HG03571 (cell line): ENCODE measurements around the gene DNASE2B.
"Not testable (repeated sequence)": the region's sequence is repeated elsewhere in the genome, so short reads cannot be mapped to it uniquely, and the experiment has no call there.

Experiments
- ATAC-seq: cut with Tn5 transposase; IDR thresholded peaks from one replicate; pipeline ENCODE4 v1.9.1; 2021; ENCODE audit not compliant: unreplicated experiment

The DNASE2B gene

GRCh38 chr1:84412316-84412942 lies 14.1 kb downstream of the DNASE2B start:
- ATAC-seq, result no peak

GRCh38 chr1:84415396-84415795 lies 17.1 kb downstream of the DNASE2B start:
- ATAC-seq, result no peak

DNA sequence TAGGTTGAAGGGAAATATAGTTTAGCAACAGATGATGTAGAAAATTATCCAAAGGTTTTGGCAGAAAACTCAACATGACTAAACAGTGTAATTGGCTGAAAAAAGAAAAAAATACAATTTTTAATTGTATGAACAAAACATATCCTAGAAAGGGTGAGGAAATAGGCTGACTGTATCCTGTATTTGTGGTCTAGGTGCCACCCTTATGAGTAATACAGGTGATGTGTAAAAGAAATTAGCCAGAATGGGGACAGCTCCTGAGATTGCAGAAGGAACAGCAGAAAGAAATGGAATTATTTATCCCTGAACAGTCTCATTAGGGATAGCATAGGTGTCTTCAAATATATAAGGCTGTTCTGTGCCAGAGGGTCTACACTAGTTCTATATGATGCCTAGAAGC lies 24.6 kb downstream of the DNASE2B start:
- ATAC-seq, result no peak

GRCh38 chr1:84424513-84425149 lies 26.3 kb downstream of the DNASE2B start:
- ATAC-seq, result no peak

DNA sequence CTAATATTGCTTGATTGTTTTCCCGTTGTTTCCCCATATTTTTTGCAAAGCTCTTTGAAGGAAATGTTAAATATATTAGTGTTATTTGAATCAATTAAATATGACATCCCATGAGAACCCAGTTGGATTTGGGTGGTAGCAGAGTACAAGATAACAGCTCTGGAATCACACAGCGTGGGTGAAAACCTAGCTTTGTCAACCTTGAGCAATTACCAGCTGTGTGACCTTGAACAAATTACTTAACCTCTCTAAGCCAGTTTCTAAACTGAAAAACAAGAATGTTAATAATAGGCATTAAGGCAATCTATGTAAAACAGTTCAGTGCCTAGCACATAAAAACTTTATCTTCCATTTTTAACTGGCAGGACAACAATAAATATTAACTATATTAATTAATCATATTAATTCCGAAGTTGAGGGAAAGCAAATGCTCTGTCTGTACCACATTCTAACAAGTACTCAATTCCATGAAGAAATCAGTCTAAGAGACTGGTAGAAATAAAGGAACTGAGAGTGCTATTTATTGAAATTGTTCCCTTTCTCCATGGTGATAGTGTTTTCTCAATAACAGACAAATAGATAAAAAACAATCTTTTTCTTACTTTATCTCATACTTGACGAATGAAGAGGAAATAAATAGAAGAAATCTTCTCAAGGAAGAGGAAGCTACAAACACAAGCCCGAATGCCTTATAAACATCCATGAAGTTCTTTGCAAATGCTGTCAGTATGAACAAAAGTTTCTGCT lies 27.0 kb downstream of the DNASE2B start:
- no peak for ATAC-seq

- no peak for ATAC-seq
Observed at GRCh38 chr1:84426376-84426775, 28.1 kb downstream of the DNASE2B start.

GRCh38 chr1:84427250-84428188 lies 29.2 kb downstream of the DNASE2B start:
- no peak for ATAC-seq

DNA sequence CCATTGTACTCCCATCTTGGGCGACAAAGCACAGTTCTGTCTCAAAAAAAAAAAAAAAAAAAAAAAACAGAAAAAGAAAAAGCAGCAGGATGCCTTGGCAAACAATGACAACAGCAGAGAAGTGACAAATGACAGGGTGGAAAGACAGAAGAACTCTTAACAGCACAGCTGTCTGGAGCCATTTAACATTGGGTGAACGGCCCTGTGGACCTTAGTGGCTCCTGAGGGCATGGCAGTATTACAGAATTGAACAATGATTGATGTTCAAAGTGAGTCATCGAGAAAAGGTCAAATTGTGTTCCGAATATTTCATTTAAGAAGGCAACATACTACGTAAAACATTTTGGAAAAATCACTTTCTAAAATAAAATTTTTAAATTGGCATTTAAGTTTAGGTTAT lies 30.0 kb downstream of the DNASE2B start:
- no peak for ATAC-seq

GRCh38 chr1:84429231-84429630 lies 30.9 kb downstream of the DNASE2B start:
- ATAC-seq, result no peak

DNA sequence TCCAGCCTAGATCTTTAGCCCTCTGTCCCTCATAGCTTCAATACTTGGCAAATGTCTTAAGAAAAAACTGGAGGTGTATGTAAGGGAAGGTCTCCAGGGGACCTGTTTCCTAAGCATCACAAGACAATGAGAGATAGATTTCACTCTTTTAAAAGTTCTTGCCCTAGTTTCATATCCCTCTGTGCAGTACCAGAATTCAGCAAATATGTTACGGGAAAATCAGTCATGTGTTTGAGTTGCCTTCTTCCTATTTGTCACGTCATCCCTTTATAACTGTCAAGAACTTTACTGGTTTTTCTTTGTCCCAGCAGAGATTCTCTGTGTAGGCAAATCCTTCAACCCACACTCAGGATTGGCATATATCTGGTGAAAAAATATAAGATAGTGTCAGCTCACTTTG lies 32.3 kb downstream of the DNASE2B start:
- no peak for ATAC-seq

GRCh38 chr1:84433258-84434080 lies 35.2 kb downstream of the DNASE2B start:
- no peak for ATAC-seq

GRCh38 chr1:84434081-84434769 lies 35.9 kb downstream of the DNASE2B start:
- ATAC-seq, result no peak

GRCh38 chr1:84434801-84435549 lies 36.7 kb downstream of the DNASE2B start:
- peak; percentile 43 for ATAC-seq

DNA sequence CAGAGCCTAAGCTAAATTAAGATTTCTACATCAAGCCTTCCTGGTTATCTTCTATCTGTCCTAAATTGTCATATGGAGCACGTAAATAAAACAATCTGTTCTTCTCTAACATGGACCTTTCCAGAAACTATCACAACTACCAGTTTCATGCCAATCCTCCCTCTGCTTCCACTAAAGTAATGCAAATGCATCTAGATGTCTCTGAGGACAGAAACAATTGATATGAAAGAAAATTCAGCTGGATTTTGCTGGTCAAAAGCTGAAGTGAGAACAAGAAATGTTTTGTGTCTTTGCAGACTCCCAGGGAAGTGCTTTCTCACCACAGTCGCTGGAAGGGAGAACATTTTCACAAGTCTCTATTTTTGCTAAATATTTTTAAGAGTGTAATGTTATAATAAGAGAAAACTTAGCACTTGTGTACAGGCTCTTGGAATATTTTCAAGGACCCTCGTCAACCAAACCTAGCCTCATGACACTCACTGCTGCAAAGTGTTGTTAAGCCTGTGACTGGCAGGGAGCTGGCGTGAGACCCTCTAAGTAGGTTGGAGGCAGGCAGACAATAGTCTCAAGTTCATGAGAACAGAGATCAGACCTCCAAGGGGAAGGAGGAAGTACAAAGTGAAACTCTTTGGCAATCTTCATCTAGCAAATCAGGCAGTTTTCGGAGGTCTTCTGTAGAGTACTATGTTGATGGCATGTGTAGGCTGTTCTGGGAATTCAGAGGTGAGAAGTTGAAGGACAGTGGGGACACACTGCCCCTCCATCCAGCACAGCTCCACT lies 38.8 kb downstream of the DNASE2B start:
- no peak for ATAC-seq

GRCh38 chr1:84442256-84442655 lies 44.0 kb downstream of the DNASE2B start:
- ATAC-seq, result peak; percentile 96

GRCh38 chr1:84442747-84443646 lies 44.7 kb downstream of the DNASE2B start:
- ATAC-seq, result not testable (repeated sequence)

- ATAC-seq, result not testable (repeated sequence)
Observed at GRCh38 chr1:84448704-84449103, 50.4 kb downstream of the DNASE2B start.
